HG03460 (cell line): ENCODE measurements around the gene MTRF1L.
A peak's percentile ranks its signal among the peaks of the same experiment; 100 is the strongest.
"Not testable (repeated sequence)": the region's sequence is repeated elsewhere in the genome, so short reads cannot be mapped to it uniquely, and the experiment has no call there.

Experiments
- ATAC-seq: cut with Tn5 transposase; IDR thresholded peaks from one replicate; pipeline ENCODE4 v1.9.1; 2021; ENCODE audit not compliant: unreplicated experiment

Gene MTRF1L

GRCh38 chr6:153012856-153013255, 10.3 kb upstream of the MTRF1L start:
- ATAC-seq: no peak

- ATAC-seq: peak; percentile 0
Measured at GRCh38 chr6:153003366-153003690, 819 bp upstream of the MTRF1L start.

GRCh38 chr6:153001767-153002612, 519 bp downstream of the MTRF1L start:
- ATAC-seq: peak; percentile 26

- ATAC-seq: not testable (repeated sequence)
Measured at GRCh38 chr6:153000790-153001189, 1.7 kb downstream of the MTRF1L start.

- no peak for ATAC-seq
Measured at GRCh38 chr6:153000243-153000642, 2.3 kb downstream of the MTRF1L start.

GRCh38 chr6:152999538-152999937, 3.0 kb downstream of the MTRF1L start:
- ATAC-seq: not testable (repeated sequence)

- ATAC-seq: no peak
Measured at GRCh38 chr6:152993847-152994246, 8.7 kb downstream of the MTRF1L start.

GRCh38 chr6:152993431-152993830, 9.1 kb downstream of the MTRF1L start:
- no peak for ATAC-seq

GRCh38 chr6:152986978-152987377, 15.5 kb downstream of the MTRF1L start:
- ATAC-seq: no peak

GRCh38 chr6:152985300-152985699, 17.2 kb downstream of the MTRF1L start:
- ATAC-seq: not testable (repeated sequence)

- peak; percentile 26 for ATAC-seq
Measured at GRCh38 chr6:152984513-152984872, 18.0 kb downstream of the MTRF1L start.

- ATAC-seq: peak; percentile 23
Measured at GRCh38 chr6:152983637-152984512, 18.6 kb downstream of the MTRF1L start.

- ATAC-seq: peak; percentile 81
Measured at GRCh38 chr6:152982904-152983636, 19.4 kb downstream of the MTRF1L start, which contains the start of gene FBXO5. Gene FBXO5, minus strand, starts transcription at chr6:152983041. Its CDS starts 82 bp downstream, at chr6:152982959.

- no peak for ATAC-seq
Measured at GRCh38 chr6:152981989-152982903, 20.3 kb downstream of the MTRF1L start.

- ATAC-seq: no peak
Measured at GRCh38 chr6:152981219-152981618, 21.3 kb downstream of the MTRF1L start.

- ATAC-seq: no peak
Measured at GRCh38 chr6:152980656-152981055, 21.9 kb downstream of the MTRF1L start.

GRCh38 chr6:152979116-152979515, 23.4 kb downstream of the MTRF1L start:
- ATAC-seq: no peak

GRCh38 chr6:152978058-152978457, 24.5 kb downstream of the MTRF1L start:
- ATAC-seq: no peak

- no peak for ATAC-seq
Measured at GRCh38 chr6:152977556-152977955, 25.0 kb downstream of the MTRF1L start.

- no peak for ATAC-seq
Measured at GRCh38 chr6:152976749-152977148, 25.8 kb downstream of the MTRF1L start.
